ENCODE measurements around the gene PISD. TPM values are rescaled to one million over a fixed set of nuclear protein-coding genes. Genes with fewer than 3 reads are reported as not detected.
A peak's percentile ranks its signal among the peaks of the same experiment; 100 is the strongest.

Gene PISD
- polyA plus RNA-seq, 3 donors from 2014 or later = 16.3 to 34.8 (median 25.3) TPM

DNA sequence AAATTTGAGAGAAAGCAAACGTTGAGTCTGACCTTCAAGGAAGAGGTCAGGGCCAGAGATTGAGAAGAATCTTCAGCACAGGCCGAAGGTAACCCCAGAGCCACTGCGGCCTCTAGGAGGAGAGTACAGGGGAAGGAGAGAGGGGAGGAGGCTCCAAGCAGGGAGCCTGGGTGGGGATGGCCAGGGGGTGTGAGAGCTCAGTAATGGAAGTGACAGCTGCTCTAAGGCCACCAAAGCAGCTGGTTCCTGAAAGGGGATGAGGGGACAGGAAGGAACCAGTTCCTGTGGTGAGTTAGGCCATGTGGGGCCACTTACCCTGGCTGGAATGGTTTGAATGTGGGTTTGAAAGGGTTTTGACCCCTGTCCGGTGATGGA is 46.1 kb downstream of the PISD start:
- no peaks in the 10 kb centered on the region for H3K9me3 Mint-ChIP-seq
- H3K27ac Mint-ChIP-seq = peak overlapping the region; percentile 51 to 83 (median 70)
- DNase-seq = no peak
- H3K4me3 Mint-ChIP-seq = no peak overlapping the region
- H3K36me3 Mint-ChIP-seq = peaks cover 0 to 6% (median 0%) of the 10 kb centered on the region in 3 donors
- H3K27me3 Mint-ChIP-seq (ENCODE audit: low read depth in 3 of 3) = peaks cover 2 to 9% (median 4%) of the 10 kb centered on the region in 3 donors
- peaks cover 13 to 18% of the 10 kb centered on the region in 2 donors for H3K4me1 Mint-ChIP-seq

GRCh38 chr22:31615491-31615860 is 46.5 kb downstream of the PISD start:
- H3K9me3 Mint-ChIP-seq = no peaks in the 10 kb centered on the region
- peak overlapping the region; percentile 51 to 83 (median 70) for H3K27ac Mint-ChIP-seq
- DNase-seq = no peak
- H3K36me3 Mint-ChIP-seq = peaks cover 0 to 6% (median 0%) of the 10 kb centered on the region in 3 donors
- no peak overlapping the region for H3K4me3 Mint-ChIP-seq
- peaks cover 2 to 9% (median 4%) of the 10 kb centered on the region in 3 donors for H3K27me3 Mint-ChIP-seq (ENCODE audit: low read depth in 3 of 3)
- peaks cover 13 to 16% of the 10 kb centered on the region in 2 donors for H3K4me1 Mint-ChIP-seq

GRCh38 chr22:31614781-31615490 is 47.1 kb downstream of the PISD start:
- no peak for DNase-seq
- Mint-ChIP-seq H3K27ac (peak overlapping the region in 5 of 6 donors; percentile 53 to 83 (median 65)), H3K27me3 (ENCODE audit: low read depth in 3 of 3) (peaks cover 2 to 9% (median 3%) of the 10 kb centered on the region in 3 donors), H3K4me3 (no peak overlapping the region), H3K4me1 (peaks cover 13 to 16% of the 10 kb centered on the region in 2 donors), H3K36me3 (peaks cover 0 to 9% (median 0%) of the 10 kb centered on the region in 3 donors), H3K9me3 (no peaks in the 10 kb centered on the region)

- peaks cover 0 to 7% (median 0%) of the 10 kb centered on the region in 3 donors for H3K36me3 Mint-ChIP-seq
Observed at GRCh38 chr22:31613904-31614296, 48.1 kb downstream of the PISD start.

GRCh38 chr22:31613286-31613903 is 48.6 kb downstream of the PISD start:
- Mint-ChIP-seq H3K9me3 (no peaks in the 10 kb centered on the region), H3K36me3 (peaks cover 0 to 8% (median 0%) of the 10 kb centered on the region in 3 donors), H3K4me1 (peaks cover 13 to 16% of the 10 kb centered on the region in 2 donors)

More at GRCh38 chr22:31613904-31614296, 48.1 kb downstream of the PISD start:
- H3K27ac Mint-ChIP-seq = peak overlapping the region in 3 of 6 donors; percentile 59 to 74 (median 65)
- peaks cover 2 to 4% (median 3%) of the 10 kb centered on the region in 3 donors for H3K27me3 Mint-ChIP-seq (ENCODE audit: low read depth in 3 of 3)
- no peaks in the 10 kb centered on the region for H3K9me3 Mint-ChIP-seq
- DNase-seq = no peak
- peaks cover 13 to 16% of the 10 kb centered on the region in 2 donors for H3K4me1 Mint-ChIP-seq
- H3K4me3 Mint-ChIP-seq = no peak overlapping the region

GRCh38 chr22:31612891-31613285 is 49.1 kb downstream of the PISD start:
- Mint-ChIP-seq H3K9me3 (no peaks in the 10 kb centered on the region), H3K36me3 (peaks cover 0 to 11% (median 0%) of the 10 kb centered on the region in 3 donors), H3K4me3 (no peak overlapping the region)

More at GRCh38 chr22:31613286-31613903, 48.6 kb downstream of the PISD start:
- no peak overlapping the region for H3K4me3 Mint-ChIP-seq
- H3K27me3 Mint-ChIP-seq (ENCODE audit: low read depth in 3 of 3) = peaks cover 2 to 3% (median 2%) of the 10 kb centered on the region in 3 donors
- H3K27ac Mint-ChIP-seq = peak overlapping the region in 1 of 6 donors; percentile 74
- DNase-seq = no peak

GRCh38 chr22:31611061-31611760 is 50.8 kb downstream of the PISD start:
- Mint-ChIP-seq H3K4me3 (no peak overlapping the region), H3K27me3 (ENCODE audit: low read depth in 3 of 3) (peaks cover 2 to 6% (median 5%) of the 10 kb centered on the region in 3 donors), H3K27ac (peak overlapping the region in 1 of 6 donors; percentile 55), H3K4me1 (peaks cover 12 to 15% of the 10 kb centered on the region in 2 donors), H3K36me3 (peaks cover 0 to 11% (median 0%) of the 10 kb centered on the region in 3 donors), H3K9me3 (no peaks in the 10 kb centered on the region)
- DNase-seq = no peak

More at GRCh38 chr22:31612891-31613285, 49.1 kb downstream of the PISD start:
- Mint-ChIP-seq H3K27me3 (ENCODE audit: low read depth in 3 of 3) (peaks cover 2 to 5% (median 2%) of the 10 kb centered on the region in 3 donors), H3K27ac (no peak overlapping the region), H3K4me1 (peaks cover 13 to 16% of the 10 kb centered on the region in 2 donors)
- DNase-seq = no peak

DNA sequence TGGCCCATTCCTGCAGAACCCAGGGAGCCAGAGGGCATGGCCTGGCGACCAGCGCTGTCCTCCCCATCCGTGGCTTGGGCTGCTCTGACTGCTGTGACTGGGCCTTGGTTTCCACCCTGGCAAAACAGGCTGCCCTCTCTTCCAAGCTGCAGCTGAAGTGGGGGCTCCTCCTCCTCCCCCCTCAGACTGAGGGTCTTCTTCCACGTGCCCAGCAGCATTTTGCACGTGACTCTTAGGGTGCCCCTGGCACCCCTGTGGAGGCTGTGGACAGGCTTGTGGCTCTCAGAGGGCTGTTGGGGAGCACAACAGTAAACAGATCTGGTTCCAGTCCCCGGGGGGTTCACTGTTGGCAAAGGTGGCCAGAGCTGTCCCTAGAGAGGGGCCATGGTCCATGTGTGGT is 51.4 kb downstream of the PISD start:
- no peaks in the 10 kb centered on the region for H3K9me3 Mint-ChIP-seq
- peaks cover 0 to 15% (median 0%) of the 10 kb centered on the region in 3 donors for H3K36me3 Mint-ChIP-seq
- peak overlapping the region in 2 of 6 donors; percentile 7 to 55 for H3K27ac Mint-ChIP-seq
- H3K4me1 Mint-ChIP-seq = peaks cover 6 to 9% of the 10 kb centered on the region in 2 donors
- no peak for DNase-seq
- no peak overlapping the region for H3K4me3 Mint-ChIP-seq
- H3K27me3 Mint-ChIP-seq (ENCODE audit: low read depth in 3 of 3) = peaks cover 2 to 8% (median 2%) of the 10 kb centered on the region in 3 donors

GRCh38 chr22:31609716-31610115 is 52.3 kb downstream of the PISD start:
- Mint-ChIP-seq H3K27ac (peak overlapping the region in 1 of 6 donors; percentile 17), H3K4me1 (peaks cover 0 to 4% of the 10 kb centered on the region in 2 donors), H3K4me3 (no peak overlapping the region)

GRCh38 chr22:31607696-31608095 is 54.3 kb downstream of the PISD start:
- DNase-seq = no peak
- Mint-ChIP-seq H3K4me3 (no peak overlapping the region), H3K36me3 (peaks cover 0 to 23% (median 9%) of the 10 kb centered on the region in 3 donors), H3K9me3 (no peaks in the 10 kb centered on the region), H3K27me3 (ENCODE audit: low read depth in 3 of 3) (peaks cover 2 to 12% (median 2%) of the 10 kb centered on the region in 3 donors), H3K27ac (peak overlapping the region in 1 of 6 donors; percentile 36), H3K4me1 (no peaks in the 10 kb centered on the region)

More at GRCh38 chr22:31609716-31610115, 52.3 kb downstream of the PISD start:
- Mint-ChIP-seq H3K36me3 (peaks cover 0 to 20% (median 6%) of the 10 kb centered on the region in 3 donors), H3K9me3 (no peaks in the 10 kb centered on the region), H3K27me3 (ENCODE audit: low read depth in 3 of 3) (peaks cover 2 to 8% (median 4%) of the 10 kb centered on the region in 3 donors)
- DNase-seq = no peak

DNA sequence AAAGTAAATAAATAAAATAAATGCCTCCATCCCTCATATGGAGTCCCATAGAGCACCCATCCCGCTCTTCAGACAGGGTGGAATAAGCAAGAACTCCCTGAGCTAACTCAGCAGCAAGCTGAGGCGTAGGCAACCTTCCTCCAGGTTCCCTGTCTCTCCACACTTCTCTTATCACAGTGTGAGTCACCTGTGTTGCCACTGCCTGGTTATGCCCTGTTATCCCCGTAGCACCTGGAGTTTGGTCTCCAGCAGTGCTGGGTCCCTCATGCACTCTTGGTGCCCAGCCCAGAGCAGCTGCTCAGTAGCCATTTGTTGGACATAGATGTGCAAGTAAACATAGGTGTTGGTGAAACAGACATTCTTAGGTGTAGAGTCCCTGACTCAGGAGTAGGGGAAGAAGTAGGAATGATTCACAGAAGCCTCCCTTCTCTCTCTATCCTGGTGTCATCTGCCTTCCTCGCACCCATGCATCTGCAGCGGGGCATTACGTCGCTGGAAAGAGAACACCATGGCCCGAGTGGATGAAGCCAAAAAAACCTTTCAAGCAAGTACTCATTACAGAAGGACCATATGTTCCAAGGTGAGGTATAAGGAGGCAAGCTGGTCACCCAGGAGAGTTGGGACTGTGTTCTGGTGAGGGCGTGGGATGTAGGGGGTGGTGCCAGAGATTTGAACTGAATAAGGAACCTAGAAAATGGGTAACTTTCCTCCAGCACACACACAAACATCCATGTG is 56.0 kb downstream of the PISD start:
- Mint-ChIP-seq H3K4me1 (no peaks in the 10 kb centered on the region), H3K4me3 (no peak overlapping the region), H3K27me3 (ENCODE audit: low read depth in 3 of 3) (peaks cover 2 to 12% (median 2%) of the 10 kb centered on the region in 3 donors), H3K36me3 (peaks cover 6 to 23% (median 9%) of the 10 kb centered on the region in 3 donors), H3K9me3 (no peaks in the 10 kb centered on the region), H3K27ac (peak overlapping the region in 1 of 6 donors; percentile 25)
- DNase-seq = no peak

- Mint-ChIP-seq H3K4me3 (no peak overlapping the region), H3K36me3 (peaks cover 6 to 22% (median 9%) of the 10 kb centered on the region in 3 donors), H3K27me3 (ENCODE audit: low read depth in 3 of 3) (peaks cover 2 to 12% (median 2%) of the 10 kb centered on the region in 3 donors), H3K4me1 (no peaks in the 10 kb centered on the region), H3K27ac (peak overlapping the region in 2 of 6 donors; percentile 35 to 66), H3K9me3 (no peaks in the 10 kb centered on the region)
- no peak for DNase-seq
Observed at GRCh38 chr22:31604746-31605705, 57.0 kb downstream of the PISD start.

Measured in immature natural killer cell (primary cell).